H1 (cell line): Measurements from ENCODE around the gene ROS1. TPM values are rescaled to one million over a fixed set of nuclear protein-coding genes. Genes with fewer than 3 reads are reported as not detected.

Source experiments
- CTCF ChIA-PET: fragments of 300-600 bp; sonication (Branson Sonifier 250); formaldehyde crosslinking; loops from one replicate; lab custom pipeline; 2021; ENCODE audit not compliant: partially characterized antibody; lab: Charles Lee
- POLR2A ChIA-PET: fragments of 300-600 bp; sonication (Branson Sonifier 250); formaldehyde crosslinking; loops from one replicate; lab custom pipeline; 2021; ENCODE audit warnings: inconsistent platforms; ENCODE audit not compliant: partially characterized antibody; lab: Charles Lee
- DNase-seq, 2 experiments: peaks; one replicate each; pipeline versions ENCODE4 v3.0.0 to v3.0.0-alpha.2; 2010 to 2022; ENCODE audit warnings: low spot score in 2 of 2, low read depth in 1 of 2, mixed read lengths in 1 of 2
- FAIRE-seq: peaks from 2 replicates; lab custom pipeline; 2011; peaks lifted over from hg19 to GRCh38; lab: Jason Lieb, UNC
- H2AFZ ChIP-seq: 2 replicates; pipeline ENCODE4 v1.8.1; 2012; ENCODE audit warnings: low read length, inconsistent platforms
- H2AK5ac ChIP-seq: 2 replicates; pipeline ENCODE4 v1.6.1; 2013; ENCODE audit warnings: low read depth, low read length
- H2BK120ac ChIP-seq: replicated peaks from 2 replicates; pipeline ENCODE3; 2013; ENCODE audit warnings: low read depth, low read length, inconsistent platforms
- H2BK12ac ChIP-seq: 2 replicates; pipeline ENCODE4 v1.6.1; 2013; ENCODE audit warnings: low read depth, low read length
- H2BK15ac ChIP-seq: 2 replicates; pipeline ENCODE4 v1.6.1; 2013; ENCODE audit warnings: low read length
- H2BK20ac ChIP-seq: 2 replicates; pipeline ENCODE4 v1.6.1; 2013; ENCODE audit warnings: low read length
- H2BK5ac ChIP-seq: 2 replicates; pipeline ENCODE4 v1.6.1; 2013; ENCODE audit warnings: low read depth, low read length
- H3K14ac ChIP-seq: 2 replicates; pipeline ENCODE4 v1.6.1; 2013; ENCODE audit warnings: inconsistent platforms; ENCODE audit not compliant: insufficient read length
- H3K18ac ChIP-seq: 2 replicates; pipeline ENCODE4 v1.6.1; 2013; ENCODE audit warnings: low read length; ENCODE audit errors: extremely low read depth
- H3K23ac ChIP-seq: 2 replicates; pipeline ENCODE4 v1.6.1; 2013; ENCODE audit warnings: inconsistent platforms; ENCODE audit not compliant: insufficient read length
- H3K23me2 ChIP-seq: 2 replicates; pipeline ENCODE4 v1.6.1; 2013; ENCODE audit warnings: low read depth, low read length
- H3K27ac ChIP-seq: 2 replicates; pipeline ENCODE4 v1.6.1; 2011; ENCODE audit warnings: low read depth, low read length, inconsistent platforms
- H3K27me3 ChIP-seq, 4 experiments: replicated peaks in 1 of 4; 1 replicate in 1 of 4; 2 replicates in 3 of 4; pipeline versions ENCODE4 v1.6.1 to v1.8.1; 2011 to 2013; ENCODE audit warnings: low read length in 3 of 4, mild to moderate bottlenecking in 3 of 4, inconsistent platforms in 2 of 4, mixed read lengths in 2 of 4, moderate library complexity in 1 of 4; ENCODE audit not compliant: control insufficient read depth in 3 of 4, insufficient read depth in 3 of 4; ENCODE audit errors: extremely low read depth in 1 of 4
- H3K36me3 ChIP-seq, 4 experiments: 2 replicates each; pipeline versions ENCODE4 v1.6.1 to v1.8.1; 2011 to 2013; ENCODE audit warnings: mild to moderate bottlenecking in 4 of 4, low read length in 3 of 4, moderate library complexity in 2 of 4, control low read depth in 1 of 4, inconsistent platforms in 1 of 4; ENCODE audit not compliant: insufficient read depth in 4 of 4, control insufficient read depth in 2 of 4
- H3K4ac ChIP-seq: replicated peaks from 2 replicates; pipeline ENCODE3; 2013; ENCODE audit warnings: low read length, low read depth, mixed read lengths, inconsistent platforms; ENCODE audit not compliant: insufficient read length
- H3K4me1 ChIP-seq, 4 experiments: replicated peaks in 1 of 4; 1 replicate in 1 of 4; 2 replicates in 3 of 4; pipeline versions ENCODE4 v1.6.1 to v1.8.1; 2011 to 2013; ENCODE audit warnings: low read length in 3 of 4, inconsistent platforms in 2 of 4, mixed read lengths in 1 of 4; ENCODE audit not compliant: insufficient read depth in 4 of 4, control insufficient read depth in 3 of 4
- H3K4me2 ChIP-seq, 2 experiments: 2 replicates each; pipeline versions ENCODE4 v1.6.1 to v1.8.1; 2011 to 2013; ENCODE audit warnings: low read depth in 2 of 2, low read length in 2 of 2, control low read depth in 1 of 2, inconsistent platforms in 1 of 2, mild to moderate bottlenecking in 1 of 2; ENCODE audit not compliant: insufficient read depth in 1 of 2
- H3K4me3 ChIP-seq, 4 experiments: fragments of 200-600, 300-600 bp in 1 of 4; sonication (generic), shearing (Covaris generic), sonication (Bioruptor Twin) in 1 of 4; 2 replicates each; pipeline versions ENCODE4 v1.5.1 to v1.8.1; 2011 to 2016; ENCODE audit warnings: low read length in 4 of 4, low read depth in 3 of 4, control low read depth in 2 of 4, inconsistent platforms in 2 of 4, mild to moderate bottlenecking in 2 of 4, mixed read lengths in 1 of 4, moderate library complexity in 1 of 4; ENCODE audit not compliant: insufficient read depth in 2 of 4; ENCODE audit errors: extremely low read depth in 1 of 4
- H3K56ac ChIP-seq: replicated peaks from 2 replicates; pipeline ENCODE3; 2013; ENCODE audit warnings: low read depth, mild to moderate bottlenecking, mixed read lengths, low read length, inconsistent platforms; ENCODE audit not compliant: insufficient read length
- H3K79me1 ChIP-seq: 2 replicates; pipeline ENCODE4 v1.6.1; 2013; ENCODE audit warnings: low read depth, low read length, control low read depth
- H3K79me2 ChIP-seq, 2 experiments: 2 replicates each; pipeline versions ENCODE4 v1.6.1 to v1.8.1; 2012 to 2013; ENCODE audit warnings: low read length in 2 of 2, mild to moderate bottlenecking in 2 of 2, inconsistent platforms in 1 of 2; ENCODE audit not compliant: insufficient read depth in 2 of 2, control insufficient read depth in 1 of 2
- H3K9ac ChIP-seq, 4 experiments: replicated peaks in 1 of 4; 1 replicate in 1 of 4; 2 replicates in 3 of 4; pipeline versions ENCODE4 v1.6.1 to v1.8.1; 2011 to 2013; ENCODE audit warnings: low read depth in 3 of 4, low read length in 3 of 4, control low read depth in 2 of 4, mild to moderate bottlenecking in 2 of 4, moderate library complexity in 2 of 4, inconsistent platforms in 1 of 4; ENCODE audit errors: extremely low read depth in 1 of 4
- H3K9me3 ChIP-seq, 2 experiments: 2 replicates each; pipeline versions ENCODE4 v1.6.1 to v1.8.1; 2012 to 2013; ENCODE audit warnings: mild to moderate bottlenecking in 2 of 2, moderate library complexity in 2 of 2, control low read depth in 1 of 2, inconsistent platforms in 1 of 2, low read depth in 1 of 2, low read length in 1 of 2, mixed read lengths in 1 of 2; ENCODE audit not compliant: insufficient read depth in 2 of 2
- H4K20me1 ChIP-seq, 2 experiments: replicated peaks in 1 of 2; 2 replicates each; pipeline versions ENCODE3 to v1.8.1; 2011 to 2013; ENCODE audit warnings: inconsistent platforms in 2 of 2, low read length in 2 of 2, mild to moderate bottlenecking in 1 of 2; ENCODE audit not compliant: insufficient read depth in 2 of 2, control insufficient read depth in 1 of 2
- H4K5ac ChIP-seq: 2 replicates; pipeline ENCODE4 v1.6.1; 2013; ENCODE audit warnings: low read length, low read depth, mixed read lengths, inconsistent platforms; ENCODE audit not compliant: insufficient read length
- H4K8ac ChIP-seq: 2 replicates; pipeline ENCODE4 v1.8.0; 2013; ENCODE audit warnings: mild to moderate bottlenecking, moderate library complexity, low read length, inconsistent platforms; ENCODE audit not compliant: insufficient read depth; ENCODE audit errors: extremely low read depth
- H4K91ac ChIP-seq: replicated peaks from 2 replicates; pipeline ENCODE3; 2013; ENCODE audit warnings: low read length, mixed read lengths, inconsistent platforms; ENCODE audit not compliant: insufficient read length
- CHD1 ChIP-seq: IDR thresholded peaks from 2 replicates; pipeline ENCODE4 v1.6.1; 2012; ENCODE audit warnings: low read depth, low read length, improper control_type of control experiment
- KDM5A ChIP-seq: fragments of 200-600 bp; IDR thresholded peaks from 2 replicates; pipeline ENCODE4 v1.7.1; 2012; ENCODE audit warnings: mild to moderate bottlenecking, low read length, inconsistent platforms, mixed read lengths
- RBBP5 ChIP-seq: IDR thresholded peaks from 2 replicates; pipeline ENCODE4 v1.7.1; 2012; ENCODE audit warnings: low read depth, mild to moderate bottlenecking, inconsistent platforms, low read length, moderate library complexity, borderline replicate concordance
- RFX5 ChIP-seq: IDR thresholded peaks from 2 replicates; pipeline ENCODE4 v1.6.1; 2011; ENCODE audit warnings: low read depth, low read length, improper control_type of control experiment, borderline replicate concordance
- YY1 ChIP-seq: IDR thresholded peaks from 2 replicates; pipeline ENCODE4 v1.6.1; 2011; ENCODE audit warnings: low read depth, mild to moderate bottlenecking, low read length
- WGBS, 2 experiments: shearing (Covaris generic) in 1 of 2; methylation state at CpG; one replicate each; pipeline versions ENCODE4 v1.1.6 to v1.1.7; 2013 to 2015; ENCODE audit warnings: low lambda C conversion rate in 2 of 2, mixed read lengths in 2 of 2, inconsistent platforms in 1 of 2, low coverage in 1 of 2, missing lambda C conversion rate in 1 of 2; ENCODE audit not compliant: insufficient replicate concordance in 2 of 2, insufficient coverage in 1 of 2, insufficient read length in 1 of 2; ENCODE audit errors: extremely low coverage in 1 of 2, missing lambda C conversion rate in 1 of 2; 5-methylcytosine and 5-hydroxymethylcytosine counted together
- polyA plus RNA-seq, 7 experiments: library from polyadenylated mRNA; depleted of rRNA in 3 of 7; stranded (reverse) in 5 of 7; unstranded in 2 of 7; fragments of >200 nt in 5 of 7; fragments of 200-250 nt in 2 of 7; gene quantifications; 1 replicate in 5 of 7; 2 replicates in 1 of 7; 4 replicates in 1 of 7; pipeline versions ENCODE4 v1.2.1 to v1.2.3, GENCODE V29; 2011 to 2013; ENCODE audit warnings: missing spikeins in 2 of 7, mixed read lengths in 2 of 7
- total RNA-seq: library from RNA; stranded (reverse); fragmentation: NEBNext Ultra II Directional; extraction: Animal tissue kit (Norgen Biotek cat#: 25700); gene quantifications from 2 replicates; pipeline ENCODE4 v1.2.1, GENCODE V29; 2021
- TF ChIP-seq, protein P1 (sequence below): IDR thresholded peaks from 2 replicates; pipeline ENCODE4 v1.6.1; 2012; ENCODE audit warnings: low read length, inconsistent platforms
- TF ChIP-seq, protein P2 (sequence below): IDR thresholded peaks from 2 replicates; pipeline ENCODE4 v1.6.1; 2011; ENCODE audit warnings: low read length, improper control_type of control experiment

The ROS1 gene
- total and polyA plus RNA-seq, 2 of the 8 experiments (the other 6 are each of a cell fraction or from before 2014, with no cell fraction given) = not detected

DNA sequence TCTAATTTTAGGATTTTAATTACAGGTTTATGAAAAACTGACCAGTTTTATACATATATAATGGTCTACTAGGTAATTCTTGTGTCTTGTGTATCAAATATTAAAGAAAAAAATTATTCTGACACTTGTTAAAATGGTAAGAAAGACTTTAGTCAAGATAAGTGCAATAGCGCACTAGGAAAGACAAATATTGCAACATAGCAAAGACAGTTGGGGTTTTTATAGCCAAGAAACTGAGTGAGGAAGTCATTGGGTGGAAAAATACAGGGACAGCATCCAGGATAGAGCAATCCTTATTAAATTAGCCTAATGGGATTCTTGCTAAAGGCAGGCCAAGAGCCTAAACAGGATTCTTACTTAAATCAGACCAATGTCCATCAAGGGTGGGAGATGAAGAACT lies 71.1 kb downstream of the ROS1 start:
- H3K4me2 ChIP-seq = no peak overlapping the region
- H3K14ac ChIP-seq = no peak overlapping the region
- H4K91ac ChIP-seq = no peak overlapping the region
- 92% methylated on average over 1 of the region's 1 CpG; no CpG with 5 or more reads in 1 of the 2 experiments for WGBS, 2 experiments
- H3K9ac ChIP-seq = no peak overlapping the region
- H2AFZ ChIP-seq = no peak overlapping the region
- no peaks in the 10 kb centered on the region for H3K9me3 ChIP-seq
- H3K4me1 ChIP-seq = no peaks in the 10 kb centered on the region
- H2BK120ac ChIP-seq = no peak overlapping the region
- no peak overlapping the region for H3K56ac ChIP-seq
- peaks cover 0 to 1% of the 10 kb centered on the region in 2 experiments for H4K20me1 ChIP-seq
- no peaks in the 10 kb centered on the region for H3K23me2 ChIP-seq
- no peak overlapping the region for H2BK5ac ChIP-seq
- no peak overlapping the region for H2BK15ac ChIP-seq
- H3K36me3 ChIP-seq = no peaks in the 10 kb centered on the region
- H4K5ac ChIP-seq = no peak overlapping the region
- H3K27ac ChIP-seq = no peak overlapping the region
- no peak overlapping the region for H4K8ac ChIP-seq
- ChIA-PET CTCF (interaction anchor here (0.6 to 2.3 kb wide), 2 partner anchors 17 to 475 kb away, joined by 3 to 6 read pairs; no protein-coding TSS in a partner anchor), POLR2A (no interaction called here)
- no peak for FAIRE-seq
- no peak overlapping the region for H2BK20ac ChIP-seq
- H3K79me2 ChIP-seq = no peaks in the 10 kb centered on the region
- no peak overlapping the region for H2AK5ac ChIP-seq
- H3K4ac ChIP-seq = no peak overlapping the region
- no peaks in the 10 kb centered on the region for H3K27me3 ChIP-seq
- no peak for DNase-seq
- no peaks in the 10 kb centered on the region for H3K79me1 ChIP-seq
- no peak overlapping the region for H2BK12ac ChIP-seq
- H3K4me3 ChIP-seq = no peak overlapping the region
- no peak overlapping the region for H3K23ac ChIP-seq
- no peak overlapping the region for H3K18ac ChIP-seq
- TF ChIP-seq, protein P1, sequence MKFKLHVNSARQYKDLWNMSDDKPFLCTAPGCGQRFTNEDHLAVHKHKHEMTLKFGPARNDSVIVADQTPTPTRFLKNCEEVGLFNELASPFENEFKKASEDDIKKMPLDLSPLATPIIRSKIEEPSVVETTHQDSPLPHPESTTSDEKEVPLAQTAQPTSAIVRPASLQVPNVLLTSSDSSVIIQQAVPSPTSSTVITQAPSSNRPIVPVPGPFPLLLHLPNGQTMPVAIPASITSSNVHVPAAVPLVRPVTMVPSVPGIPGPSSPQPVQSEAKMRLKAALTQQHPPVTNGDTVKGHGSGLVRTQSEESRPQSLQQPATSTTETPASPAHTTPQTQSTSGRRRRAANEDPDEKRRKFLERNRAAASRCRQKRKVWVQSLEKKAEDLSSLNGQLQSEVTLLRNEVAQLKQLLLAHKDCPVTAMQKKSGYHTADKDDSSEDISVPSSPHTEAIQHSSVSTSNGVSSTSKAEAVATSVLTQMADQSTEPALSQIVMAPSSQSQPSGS = no peak
- TF ChIP-seq YY1 (no peak), RFX5 (no peak), RBBP5 (no peak), CHD1 (no peak), KDM5A (no peak)
- TF ChIP-seq, protein P2, sequence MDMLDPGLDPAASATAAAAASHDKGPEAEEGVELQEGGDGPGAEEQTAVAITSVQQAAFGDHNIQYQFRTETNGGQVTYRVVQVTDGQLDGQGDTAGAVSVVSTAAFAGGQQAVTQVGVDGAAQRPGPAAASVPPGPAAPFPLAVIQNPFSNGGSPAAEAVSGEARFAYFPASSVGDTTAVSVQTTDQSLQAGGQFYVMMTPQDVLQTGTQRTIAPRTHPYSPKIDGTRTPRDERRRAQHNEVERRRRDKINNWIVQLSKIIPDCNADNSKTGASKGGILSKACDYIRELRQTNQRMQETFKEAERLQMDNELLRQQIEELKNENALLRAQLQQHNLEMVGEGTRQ = no peak
